GM11168 (cell line): Measurements from ENCODE around the gene WDR91.

ENCODE experiments used
- in situ Hi-C: fragments of 300-500 bp; cut with MboI; formaldehyde crosslinking; loops from one replicate; pipeline ENCODE4 v1.12.0; 2022; ENCODE audit warnings: low sequenced_read_pairs; ENCODE audit not compliant: unreplicated experiment

The WDR91 gene

GRCh38 chr7:135211179-135211945 lies at the start of gene WDR91:
TSS of gene WDR91 (minus strand) at chr7:135211526. CDS start at chr7:135211502, 24 bp downstream.
- in situ Hi-C loops, result no loop called here

GRCh38 chr7:135260470-135260869 lies 49.1 kb upstream of the WDR91 start:
- in situ Hi-C loops, result no loop called here

- in situ Hi-C loops, result no loop called here
These were observed 48.4 kb upstream of the WDR91 start for GRCh38 chr7:135259702-135260101.

GRCh38 chr7:135258585-135258984 lies 47.3 kb upstream of the WDR91 start:
- in situ Hi-C loops, result no loop called here

- in situ Hi-C loops, result no loop called here
These were observed 46.5 kb upstream of the WDR91 start for GRCh38 chr7:135257790-135258189.

- in situ Hi-C loops, result no loop called here
These were observed 42.8 kb upstream of the WDR91 start for GRCh38 chr7:135253851-135254771.

GRCh38 chr7:135251496-135252391 lies 40.4 kb upstream of the WDR91 start:
- in situ Hi-C loops, result no loop called here

GRCh38 chr7:135248546-135248945 lies 37.2 kb upstream of the WDR91 start:
- in situ Hi-C loops, result no loop called here

- in situ Hi-C loops, result no loop called here
These were observed 36.6 kb upstream of the WDR91 start for GRCh38 chr7:135247746-135248471.

GRCh38 chr7:135246191-135246825 lies 35.0 kb upstream of the WDR91 start:
- in situ Hi-C loops, result no loop called here

- in situ Hi-C loops, result no loop called here
These were observed 34.2 kb upstream of the WDR91 start for GRCh38 chr7:135245226-135246190.

- in situ Hi-C loops, result no loop called here
These were observed 30.9 kb upstream of the WDR91 start for GRCh38 chr7:135242096-135242684.

- in situ Hi-C loops, result no loop called here
These were observed 29.1 kb upstream of the WDR91 start for GRCh38 chr7:135240441-135240840.

GRCh38 chr7:135239263-135239662 lies 27.9 kb upstream of the WDR91 start:
- in situ Hi-C loops, result no loop called here

GRCh38 chr7:135238112-135238744 lies 26.9 kb upstream of the WDR91 start:
- in situ Hi-C loops, result no loop called here

- in situ Hi-C loops, result no loop called here
These were observed 25.4 kb upstream of the WDR91 start for GRCh38 chr7:135236727-135237126.

- in situ Hi-C loops, result no loop called here
These were observed 24.5 kb upstream of the WDR91 start for GRCh38 chr7:135235841-135236240.
